Stimulated activated naive CD8-positive, alpha-beta T cell treated with anti-CD3 and anti-CD28 coated beads, Interleukin-15, Interleukin-2, amounts not matched to agents 100 ng/mL and 50 ng/mL, for 24 hours (primary cell): ENCODE data around the gene CDK13.
"Not testable (repeated sequence)": the region's sequence is repeated elsewhere in the genome, so short reads cannot be mapped to it uniquely, and the experiment has no call there.

ENCODE experiments used
- H3K27ac Mint-ChIP-seq: one replicate; pipeline ENCODE4 v1.8.0; 2021; ENCODE audit warnings: mild to moderate bottlenecking, mixed read lengths
- H3K27me3 Mint-ChIP-seq: one replicate; pipeline ENCODE4 v1.8.0; 2021; ENCODE audit warnings: mixed read lengths
- H3K36me3 Mint-ChIP-seq: one replicate; pipeline ENCODE4 v1.8.0; 2021; ENCODE audit warnings: low read depth, mixed read lengths
- H3K4me1 Mint-ChIP-seq: one replicate; pipeline ENCODE4 v1.8.0; 2021; ENCODE audit warnings: low read depth, mixed read lengths
- H3K4me3 Mint-ChIP-seq: one replicate; pipeline ENCODE4 v1.8.0; 2021; ENCODE audit warnings: mild to moderate bottlenecking, mixed read lengths
- H3K9me3 Mint-ChIP-seq: one replicate; pipeline ENCODE4 v1.8.0; 2021; ENCODE audit warnings: mixed read lengths

The CDK13 gene

DNA sequence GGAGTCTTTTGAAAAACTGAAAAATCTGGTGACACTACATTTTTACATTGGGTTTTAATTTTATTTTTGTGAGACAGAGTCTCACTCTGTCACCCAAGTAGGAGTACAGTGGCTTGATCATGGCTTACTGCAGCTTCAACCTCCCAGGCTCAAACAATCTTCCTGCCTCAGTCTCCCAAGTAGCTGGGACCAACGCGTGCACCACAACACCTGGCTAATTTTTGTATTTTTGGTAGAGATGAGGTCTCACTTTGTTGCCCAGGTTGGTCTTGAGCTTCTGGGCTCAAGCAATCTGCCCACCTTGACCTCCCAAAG, 172.8 kb downstream of the CDK13 start:
- Mint-ChIP-seq H3K4me1 (peaks cover 4% of the 10 kb centered on the region), H3K9me3 (no peaks in the 10 kb centered on the region), H3K4me3 (no peak overlapping the region), H3K27me3 (no peaks in the 10 kb centered on the region), H3K36me3 (peaks cover 5% of the 10 kb centered on the region), H3K27ac (no peak overlapping the region)

DNA sequence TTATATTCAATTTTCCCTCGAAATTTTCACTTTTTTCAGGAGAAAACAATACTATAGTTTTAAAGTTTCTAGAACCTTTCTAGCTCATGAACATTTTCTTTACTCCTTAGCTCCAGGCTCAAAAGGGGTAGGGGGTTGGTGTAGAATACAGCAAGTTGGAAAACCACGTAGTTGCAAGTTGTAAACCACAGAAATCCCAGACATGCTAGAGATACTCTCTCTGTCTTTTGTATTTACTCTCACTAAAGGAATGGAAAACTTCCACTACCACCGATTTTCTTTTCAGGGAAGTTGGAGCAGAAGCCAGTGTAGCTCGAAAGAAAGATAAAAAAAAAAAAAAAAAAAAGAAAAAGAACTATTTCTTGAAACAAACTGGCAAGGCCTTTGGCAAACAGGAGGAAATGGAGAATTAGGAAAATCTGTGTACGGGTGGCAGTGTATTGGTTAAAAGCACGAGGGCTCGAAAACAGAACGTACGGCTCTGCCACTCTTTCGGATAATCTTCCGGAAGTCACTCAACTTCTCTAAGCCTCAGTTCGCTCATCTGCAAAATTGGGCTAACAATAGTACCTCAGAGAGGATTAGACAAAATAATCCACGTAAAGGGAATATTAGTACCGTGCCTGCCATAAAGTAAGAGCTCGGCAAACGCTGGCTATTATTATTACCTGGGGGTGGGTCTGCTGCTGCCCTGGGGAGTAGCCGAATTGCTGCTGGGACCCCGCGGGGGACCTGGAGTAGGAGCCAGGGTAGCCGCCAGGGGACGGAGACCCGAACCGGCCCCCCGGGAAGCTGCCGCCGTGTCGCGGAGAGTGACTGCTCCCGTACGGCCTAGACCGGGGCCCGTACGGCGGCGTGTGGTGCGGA, 183.7 kb downstream of the CDK13 start:
- Mint-ChIP-seq H3K4me1 (peaks cover 39% of the 10 kb centered on the region), H3K27ac (peak overlapping the region; percentile 97), H3K27me3 (peaks cover 8% of the 10 kb centered on the region), H3K9me3 (no peaks in the 10 kb centered on the region), H3K36me3 (peaks cover 17% of the 10 kb centered on the region), H3K4me3 (peak overlapping the region; percentile 94)

DNA sequence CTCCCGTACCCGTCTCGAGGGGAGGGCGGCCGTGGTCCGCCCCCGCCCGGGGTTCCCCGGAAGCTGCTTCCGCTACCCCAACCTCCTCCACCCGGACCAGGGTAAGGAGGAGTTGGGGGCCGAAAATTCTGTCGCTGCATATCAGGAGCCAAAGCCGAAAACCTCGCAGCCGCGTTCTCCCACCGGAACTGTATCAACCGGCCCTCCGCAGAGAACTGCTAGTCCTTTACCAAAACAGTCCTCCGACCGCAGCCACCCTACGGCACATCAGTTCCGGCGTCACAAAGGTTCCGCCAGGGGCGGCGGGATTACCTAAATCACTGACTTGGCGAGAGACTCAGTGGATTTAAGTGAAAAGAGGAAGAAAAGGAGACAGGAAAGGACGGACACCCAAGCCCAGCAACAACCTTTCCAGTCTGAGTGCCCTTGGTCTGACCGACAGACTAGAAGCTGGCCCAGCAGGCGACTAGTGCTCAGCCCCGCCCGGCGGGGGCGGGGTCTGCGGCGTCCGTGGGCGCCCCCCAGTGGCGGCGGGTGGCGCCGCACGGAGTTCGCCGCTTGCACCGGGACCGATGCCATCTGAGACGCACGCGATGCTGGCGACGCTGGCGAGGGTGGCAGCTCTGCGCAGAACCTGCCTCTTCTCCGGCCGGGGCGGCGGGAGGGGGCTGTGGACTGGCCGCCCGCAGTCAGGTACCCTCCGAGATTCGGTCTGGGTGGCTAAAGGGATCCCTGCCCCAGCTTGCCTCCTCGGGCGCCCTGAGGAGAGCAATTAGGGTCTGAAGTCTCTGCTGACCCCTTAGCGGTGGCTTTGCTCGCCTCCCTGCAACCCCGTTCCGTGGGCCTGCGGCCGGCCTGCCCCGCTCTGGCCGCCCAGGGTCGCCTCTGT, 184.6 kb downstream of the CDK13 start, which contains the start of the genes MPLKIP and SUGCT:
Gene MPLKIP, minus strand, starts transcription at position 195 of the 889 bp plus-strand sequence. Its CDS starts 55 bp downstream, at position 140.
Gene SUGCT, plus strand, starts transcription at position 578 of the 889 bp plus-strand sequence.
- Mint-ChIP-seq H3K27ac (peak within 1 kb of the TSS; percentile 97), H3K4me1 (peaks cover 34% of the 10 kb centered on the region), H3K27me3 (peaks cover 8% of the 10 kb centered on the region), H3K9me3 (no peaks in the 10 kb centered on the region), H3K36me3 (peaks cover 14% of the 10 kb centered on the region), H3K4me3 (peak within 1 kb of the TSS; percentile 94)

DNA sequence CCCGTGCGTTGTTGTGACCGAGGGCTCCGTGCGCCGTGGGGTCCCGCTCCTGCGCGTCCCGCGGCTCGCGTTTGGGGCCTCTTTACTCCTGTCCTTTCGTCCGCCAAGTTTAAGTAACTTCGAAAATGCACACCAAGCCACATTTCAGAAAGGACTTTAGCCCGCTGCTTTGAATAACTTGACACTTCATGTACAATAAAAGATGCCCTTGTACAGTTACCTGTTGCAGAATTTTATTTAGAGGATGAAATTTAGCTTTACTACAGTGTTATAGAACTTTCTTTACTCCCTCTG, 185.2 kb downstream of the CDK13 start:
- Mint-ChIP-seq H3K4me3 (peak overlapping the region; percentile 77), H3K27me3 (peaks cover 8% of the 10 kb centered on the region), H3K9me3 (no peaks in the 10 kb centered on the region), H3K36me3 (peaks cover 14% of the 10 kb centered on the region), H3K27ac (peak overlapping the region; percentile 8), H3K4me1 (peaks cover 32% of the 10 kb centered on the region)

DNA sequence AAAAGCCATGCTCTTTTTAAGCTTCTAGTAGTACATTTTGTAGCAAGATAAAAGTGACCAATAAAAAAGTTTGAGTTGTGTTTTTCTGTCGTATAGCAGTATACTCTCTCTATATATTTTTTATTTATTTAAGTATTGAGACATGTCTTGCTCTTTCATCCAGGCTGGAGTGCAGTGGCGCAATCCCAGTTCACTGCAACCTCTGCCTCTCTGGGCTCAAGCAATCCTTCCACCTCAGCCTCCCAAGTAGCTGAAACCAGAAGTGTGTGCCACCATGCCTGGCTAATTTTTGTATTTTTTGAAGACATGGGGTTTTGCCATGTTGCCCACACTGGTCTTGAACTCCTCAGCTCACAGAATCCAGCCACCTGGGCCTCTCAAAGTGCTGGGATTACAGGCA, 187.5 kb downstream of the CDK13 start:
- peaks cover 5% of the 10 kb centered on the region for H3K36me3 Mint-ChIP-seq
- H3K4me1 Mint-ChIP-seq: peaks cover 10% of the 10 kb centered on the region
- H3K27me3 Mint-ChIP-seq: peaks cover 8% of the 10 kb centered on the region
- H3K4me3 Mint-ChIP-seq: no peak overlapping the region
- no peak overlapping the region for H3K27ac Mint-ChIP-seq
- no peaks in the 10 kb centered on the region for H3K9me3 Mint-ChIP-seq

DNA sequence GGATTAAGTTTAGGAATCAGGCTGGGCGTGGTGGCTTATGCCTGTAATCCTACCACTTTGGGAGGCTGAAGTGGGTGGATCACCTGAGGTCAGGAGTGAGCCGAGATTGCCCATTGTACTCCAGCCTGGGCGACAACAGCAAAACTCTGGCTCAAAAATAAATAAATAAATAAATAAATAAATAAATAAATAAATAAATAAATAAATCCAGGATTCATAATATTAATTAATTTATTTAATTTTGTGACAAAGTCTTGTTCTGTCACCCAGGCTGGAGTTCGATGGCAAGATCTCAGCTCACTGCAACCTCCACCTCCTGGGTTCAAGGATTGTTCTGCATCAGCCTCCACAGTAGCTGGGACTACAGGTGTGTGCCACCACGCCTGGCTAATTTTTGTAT, 188.9 kb downstream of the CDK13 start:
- H3K4me3 Mint-ChIP-seq: no peak overlapping the region

DNA sequence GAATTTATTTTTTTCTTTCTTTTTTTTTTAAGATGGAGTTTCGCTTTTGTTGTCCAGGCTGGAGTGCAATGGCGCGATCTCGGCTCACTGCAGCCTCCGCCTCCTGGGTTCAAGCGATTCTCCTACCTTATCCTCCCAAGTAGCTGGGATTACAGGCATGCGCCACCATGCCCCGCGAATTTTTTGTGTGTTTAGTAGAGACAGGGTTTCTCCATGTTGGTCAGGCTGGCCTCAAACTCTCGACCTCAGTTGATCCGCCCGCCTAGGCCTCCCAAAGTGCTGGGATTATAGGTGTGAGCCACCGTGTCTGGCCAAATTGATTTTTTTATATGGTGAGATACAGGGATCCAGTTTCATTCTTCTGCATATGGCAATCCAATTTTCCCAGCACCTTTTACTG, 189.8 kb downstream of the CDK13 start:
- not testable (repeated sequence) for H3K9me3 Mint-ChIP-seq, H3K27ac Mint-ChIP-seq, H3K36me3 Mint-ChIP-seq, H3K4me3 Mint-ChIP-seq, H3K4me1 Mint-ChIP-seq
- H3K27me3 Mint-ChIP-seq: peaks cover 13% of the 10 kb centered on the region

More for the DNA sequence above, 188.9 kb downstream of the CDK13 start:
- Mint-ChIP-seq H3K4me1 (peaks cover 3% of the 10 kb centered on the region), H3K9me3 (no peaks in the 10 kb centered on the region), H3K36me3 (no peaks in the 10 kb centered on the region), H3K27ac (no peak overlapping the region), H3K27me3 (peaks cover 13% of the 10 kb centered on the region)

DNA sequence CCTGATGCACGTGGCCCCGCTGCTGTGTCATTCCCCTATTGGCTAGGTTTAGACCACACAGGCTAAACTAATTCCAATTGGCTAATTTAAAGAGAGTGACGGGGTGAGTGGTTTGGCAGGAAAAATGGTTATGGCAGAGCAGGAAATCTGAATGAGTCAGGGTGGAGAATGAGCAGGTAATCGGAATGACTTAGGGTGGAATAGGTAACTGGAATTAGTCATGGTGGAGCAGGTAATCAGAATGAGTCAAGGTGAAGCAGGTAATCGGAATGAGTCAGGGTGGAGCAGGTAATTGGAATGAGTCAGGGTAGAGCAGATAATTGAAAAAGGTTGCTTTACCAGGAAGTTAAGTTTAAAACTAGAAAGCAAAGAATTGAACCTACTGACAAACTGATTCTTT, 191.9 kb downstream of the CDK13 start:
- H3K4me1 Mint-ChIP-seq, H3K36me3 Mint-ChIP-seq, H3K9me3 Mint-ChIP-seq, H3K4me3 Mint-ChIP-seq, H3K27ac Mint-ChIP-seq: not testable (repeated sequence)
- peaks cover 11% of the 10 kb centered on the region for H3K27me3 Mint-ChIP-seq

DNA sequence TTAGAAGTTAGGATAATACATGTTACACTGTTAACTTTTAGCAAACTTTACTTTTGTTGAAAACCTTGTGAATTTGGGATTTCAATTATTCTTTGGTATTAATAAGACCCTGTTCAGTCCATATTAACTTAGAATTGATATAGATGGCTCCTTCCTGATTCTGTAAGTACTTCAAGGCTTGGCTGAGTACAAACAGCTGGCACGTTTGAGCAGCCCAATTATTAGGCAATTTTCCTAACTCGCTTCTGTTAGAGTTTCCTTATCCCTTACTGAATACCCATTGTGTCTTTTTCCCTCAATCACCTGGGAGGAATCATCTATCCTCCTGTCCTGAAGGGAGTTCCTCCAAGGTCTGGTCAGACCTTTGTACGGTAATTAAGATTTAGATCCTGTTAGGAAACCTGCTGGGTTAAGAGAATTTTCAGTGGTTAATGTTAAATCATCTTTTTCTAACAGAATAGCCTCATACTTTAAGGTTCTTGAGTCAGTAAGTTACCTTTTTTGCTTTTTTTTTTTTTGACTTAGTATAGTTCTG, 195.6 kb downstream of the CDK13 start:
- not testable (repeated sequence) for H3K9me3 Mint-ChIP-seq, H3K4me1 Mint-ChIP-seq, H3K36me3 Mint-ChIP-seq, H3K27ac Mint-ChIP-seq, H3K4me3 Mint-ChIP-seq
- H3K27me3 Mint-ChIP-seq: peaks cover 11% of the 10 kb centered on the region

DNA sequence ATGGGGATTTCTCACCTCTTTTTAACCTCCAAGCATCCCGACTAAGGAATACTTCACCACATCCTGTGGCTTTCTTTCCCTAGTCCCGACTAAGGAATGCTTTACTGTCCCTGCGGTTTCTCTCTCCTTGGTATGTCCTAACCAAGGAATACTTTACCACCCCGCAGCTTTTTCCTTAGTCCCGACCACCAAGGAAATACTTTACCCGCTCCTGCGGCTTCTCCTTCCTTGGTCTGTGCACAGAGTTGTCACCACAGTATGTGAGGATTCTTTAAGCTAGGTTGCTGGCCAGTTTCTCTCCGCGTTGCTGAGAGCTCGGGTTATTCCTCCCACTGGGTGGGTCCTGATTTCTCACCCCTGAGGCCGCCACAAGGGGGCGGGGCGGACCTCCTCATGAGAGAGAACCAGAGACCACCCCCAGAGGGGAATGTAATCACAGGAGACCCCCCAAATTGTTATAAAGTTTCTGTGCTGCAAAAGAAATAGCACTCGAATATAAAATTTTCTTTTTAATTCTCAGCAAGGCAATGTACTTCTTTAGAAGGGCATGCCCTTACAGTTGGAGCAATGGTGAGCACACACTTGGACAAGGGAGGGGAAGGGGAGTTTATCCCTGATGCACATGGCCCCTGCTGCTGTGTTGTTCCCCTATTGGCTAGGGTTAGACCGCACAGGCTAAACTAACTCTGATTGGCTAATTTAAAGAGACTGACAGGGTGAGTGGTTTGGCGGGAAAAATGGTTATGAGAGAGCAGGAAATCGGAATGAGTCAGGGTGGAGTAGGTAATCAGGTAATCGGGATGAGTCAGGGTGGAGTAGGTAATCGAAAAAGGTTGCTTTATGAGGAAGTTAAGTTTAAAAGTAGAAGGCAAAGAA, 197.6 kb downstream of the CDK13 start:
- no peaks in the 10 kb centered on the region for H3K4me1 Mint-ChIP-seq
- H3K27ac Mint-ChIP-seq: no peak overlapping the region
- H3K4me3 Mint-ChIP-seq: no peak overlapping the region
- no peaks in the 10 kb centered on the region for H3K36me3 Mint-ChIP-seq
- H3K27me3 Mint-ChIP-seq: peaks cover 11% of the 10 kb centered on the region
- H3K9me3 Mint-ChIP-seq: no peaks in the 10 kb centered on the region

DNA sequence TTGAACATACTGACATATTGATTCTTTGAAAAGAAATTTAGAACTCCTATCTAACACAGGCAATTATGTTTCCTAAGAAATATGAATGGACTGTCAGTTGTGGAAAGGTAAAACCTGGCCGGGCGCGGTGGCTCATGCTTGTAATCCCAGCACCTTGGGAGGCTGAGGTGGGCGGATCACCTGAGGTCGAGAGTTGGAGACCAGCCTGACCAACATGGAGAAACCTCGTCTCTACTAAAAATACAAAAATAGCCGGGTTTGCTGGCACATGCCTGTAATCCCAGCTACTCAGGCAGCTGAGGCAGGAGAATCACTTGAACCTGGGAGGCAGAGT, 198.2 kb downstream of the CDK13 start:
- H3K4me3 Mint-ChIP-seq, H3K27ac Mint-ChIP-seq, H3K4me1 Mint-ChIP-seq, H3K9me3 Mint-ChIP-seq, H3K36me3 Mint-ChIP-seq: not testable (repeated sequence)
- H3K27me3 Mint-ChIP-seq: peaks cover 11% of the 10 kb centered on the region

DNA sequence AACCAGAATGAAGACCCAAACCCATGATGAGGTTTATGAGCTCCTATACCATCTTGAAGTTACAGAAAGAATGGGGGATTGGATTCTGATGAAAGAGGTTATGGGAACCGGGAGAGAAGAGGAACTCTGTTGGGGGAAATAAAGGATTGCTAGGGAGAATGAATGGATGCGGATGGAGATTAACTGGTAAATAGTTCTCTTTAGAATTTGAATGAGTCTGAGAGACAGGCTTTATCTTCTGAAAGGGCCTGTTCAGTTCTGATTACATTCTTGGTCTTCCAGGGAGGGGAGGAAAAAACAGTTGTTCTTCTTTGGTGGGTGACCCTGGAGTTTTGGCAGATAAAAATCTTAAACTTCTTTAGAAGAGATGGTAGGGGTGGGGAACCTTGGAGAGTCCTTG, 198.6 kb downstream of the CDK13 start:
- Mint-ChIP-seq H3K36me3 (no peaks in the 10 kb centered on the region), H3K9me3 (no peaks in the 10 kb centered on the region), H3K27me3 (peaks cover 7% of the 10 kb centered on the region), H3K4me1 (no peaks in the 10 kb centered on the region), H3K4me3 (no peak overlapping the region), H3K27ac (peak overlapping the region; percentile 34)
